ENCODE data around the gene PACRG. TPM values are rescaled to one million over a fixed set of nuclear protein-coding genes. Genes with fewer than 3 reads are reported as not detected.

PACRG gene
- total and polyA plus RNA-seq, 12 donors = 2.1 to 34.6 (median 10.0) TPM

DNA sequence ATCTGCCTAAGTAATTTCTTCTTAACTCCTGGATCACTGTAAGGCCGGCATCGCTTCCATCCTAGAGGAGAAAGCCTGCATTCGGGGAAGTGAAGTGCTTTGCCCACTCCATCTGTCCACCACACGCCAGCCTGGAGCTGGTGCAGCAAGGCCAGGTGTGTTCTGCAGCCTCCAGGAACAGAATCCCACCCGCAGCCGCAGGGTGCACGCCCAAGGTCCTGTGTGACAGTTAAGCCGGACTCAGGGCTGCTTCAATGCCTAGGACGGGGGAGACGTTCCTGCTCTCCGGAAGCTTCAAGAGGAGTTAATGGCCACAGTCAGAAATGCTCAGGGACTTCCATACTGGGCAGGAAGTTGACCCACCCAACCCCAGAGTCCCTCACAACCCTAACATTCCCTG lies 600.6 kb downstream of the PACRG start:
- WGBS, 2 donors = 81 to 85% methylated on average over 11 of the region's 11 CpGs
- H3K4me3 ChIP-seq = no peak overlapping the region
- TF ChIP-seq, protein P1, sequence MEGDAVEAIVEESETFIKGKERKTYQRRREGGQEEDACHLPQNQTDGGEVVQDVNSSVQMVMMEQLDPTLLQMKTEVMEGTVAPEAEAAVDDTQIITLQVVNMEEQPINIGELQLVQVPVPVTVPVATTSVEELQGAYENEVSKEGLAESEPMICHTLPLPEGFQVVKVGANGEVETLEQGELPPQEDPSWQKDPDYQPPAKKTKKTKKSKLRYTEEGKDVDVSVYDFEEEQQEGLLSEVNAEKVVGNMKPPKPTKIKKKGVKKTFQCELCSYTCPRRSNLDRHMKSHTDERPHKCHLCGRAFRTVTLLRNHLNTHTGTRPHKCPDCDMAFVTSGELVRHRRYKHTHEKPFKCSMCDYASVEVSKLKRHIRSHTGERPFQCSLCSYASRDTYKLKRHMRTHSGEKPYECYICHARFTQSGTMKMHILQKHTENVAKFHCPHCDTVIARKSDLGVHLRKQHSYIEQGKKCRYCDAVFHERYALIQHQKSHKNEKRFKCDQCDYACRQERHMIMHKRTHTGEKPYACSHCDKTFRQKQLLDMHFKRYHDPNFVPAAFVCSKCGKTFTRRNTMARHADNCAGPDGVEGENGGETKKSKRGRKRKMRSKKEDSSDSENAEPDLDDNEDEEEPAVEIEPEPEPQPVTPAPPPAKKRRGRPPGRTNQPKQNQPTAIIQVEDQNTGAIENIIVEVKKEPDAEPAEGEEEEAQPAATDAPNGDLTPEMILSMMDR (IDR thresholded peaks at IDR 0.05) = no peak
- no peaks in the 10 kb centered on the region for H3K27me3 ChIP-seq
- intact Hi-C loops (cut with DNase I) = loop anchor here in 1 of 10 donors (10.0 kb wide), 1 partner anchor 144 kb away; no protein-coding TSS in a partner anchor
- peaks cover 0 to 37% (median 27%) of the 10 kb centered on the region in 9 donors for H3K4me1 ChIP-seq
- no peaks in the 10 kb centered on the region for H3K9me3 ChIP-seq
- no peak overlapping the region for H3K27ac ChIP-seq
- no peak for DNase-seq
- no peak for ATAC-seq
- H3K36me3 ChIP-seq = no peaks in the 10 kb centered on the region

DNA sequence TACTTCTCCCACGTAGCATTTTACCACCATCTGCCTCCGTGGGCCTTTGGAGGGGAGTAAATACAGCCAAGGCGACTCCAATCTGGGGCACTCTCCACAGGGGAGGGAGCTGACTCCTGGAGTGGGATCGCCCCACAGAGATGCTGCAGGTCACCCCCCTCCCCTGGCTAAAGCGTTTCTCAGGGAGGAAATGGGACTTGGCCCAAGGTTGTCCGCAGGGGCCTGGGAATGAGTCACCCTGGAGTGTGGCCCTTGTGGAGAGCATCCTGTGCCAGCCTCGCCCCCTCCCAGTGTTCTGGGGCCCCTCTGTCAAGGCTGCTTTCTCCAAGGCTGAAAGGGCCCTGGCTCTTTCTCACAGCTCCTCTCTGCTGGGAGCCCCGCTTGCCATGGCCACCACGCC lies 602.2 kb downstream of the PACRG start:
- WGBS, 2 donors = 76 to 80% methylated on average over 9 of the region's 9 CpGs
- intact Hi-C loops (cut with DNase I) = loop anchor here in 6 of 10 donors (10.0 kb wide), 5 partner anchors 145 to 775 kb away; no protein-coding TSS in a partner anchor
- no peaks in the 10 kb centered on the region for H3K27me3 ChIP-seq
- no peaks in the 10 kb centered on the region for H3K9me3 ChIP-seq
- ATAC-seq = no peak
- no peaks in the 10 kb centered on the region for H3K36me3 ChIP-seq
- no peak overlapping the region for H3K4me3 ChIP-seq
- DNase-seq = no peak
- TF ChIP-seq, protein P1 (IDR thresholded peaks at IDR 0.05) = no peak
- H3K27ac ChIP-seq = no peak overlapping the region
- H3K4me1 ChIP-seq = peaks cover under 1 to 48% (median 36%) of the 10 kb centered on the region in 9 donors

DNA sequence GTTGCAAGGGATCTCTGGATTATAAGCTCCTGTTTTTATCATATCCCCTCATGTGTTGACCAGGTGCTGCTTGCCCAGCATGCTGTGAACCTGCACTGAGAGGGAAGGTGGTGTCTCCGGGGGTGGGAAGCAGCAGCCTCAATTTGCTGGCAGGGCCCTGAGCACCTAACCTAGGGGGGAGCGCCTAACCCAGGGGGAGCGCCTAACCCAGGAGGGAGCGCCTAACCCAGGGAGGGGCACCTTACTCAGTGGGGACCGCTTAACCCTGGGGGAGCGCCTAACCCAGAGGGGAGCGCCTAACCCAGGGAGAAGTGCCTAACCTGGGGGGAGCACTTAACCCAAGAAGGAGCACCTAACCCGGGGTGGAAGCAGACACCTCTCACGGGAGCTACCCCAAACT lies 603.5 kb downstream of the PACRG start:
- H3K36me3 ChIP-seq = no peaks in the 10 kb centered on the region
- TF ChIP-seq, protein P1 (IDR thresholded peaks at IDR 0.05) = no peak
- H3K4me1 ChIP-seq = peaks cover 13 to 55% (median 43%) of the 10 kb centered on the region in 9 donors
- no peak overlapping the region for H3K27ac ChIP-seq
- no peaks in the 10 kb centered on the region for H3K27me3 ChIP-seq
- ATAC-seq (no peak), DNase-seq (no peak)
- intact Hi-C loops (cut with DNase I) = loop anchor here in 5 of 10 donors (10.0 kb wide), 5 partner anchors 146 to 774 kb away; no protein-coding TSS in a partner anchor
- 83 to 93% methylated on average over 9 of the region's 9 CpGs for WGBS, 2 donors
- H3K9me3 ChIP-seq = no peaks in the 10 kb centered on the region
- H3K4me3 ChIP-seq = no peak overlapping the region

DNA sequence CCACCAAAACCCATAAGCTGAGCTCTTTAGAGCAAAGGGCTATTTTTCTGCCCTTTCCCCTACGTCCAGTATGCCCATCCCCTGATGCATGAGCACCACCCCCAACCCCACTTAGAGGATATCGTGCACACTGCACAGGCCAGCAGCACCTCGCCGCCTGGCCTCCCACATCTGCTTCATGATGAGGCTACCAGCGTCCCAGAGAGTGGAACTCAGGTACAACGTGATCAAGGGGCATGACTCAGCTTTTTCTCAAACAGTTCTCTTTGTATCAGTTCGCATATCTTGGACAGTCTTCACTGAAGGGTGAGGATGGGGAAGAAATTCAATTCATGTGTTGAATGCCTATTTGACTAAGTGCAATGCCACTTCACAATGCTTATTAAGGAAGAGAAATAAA lies 604.8 kb downstream of the PACRG start:
- Histone ChIP-seq H3K4me3 (no peak overlapping the region), H3K36me3 (no peaks in the 10 kb centered on the region), H3K27me3 (no peaks in the 10 kb centered on the region), H3K9me3 (no peaks in the 10 kb centered on the region), H3K27ac (no peak overlapping the region), H3K4me1 (peaks cover 15 to 66% (median 48%) of the 10 kb centered on the region in 9 donors)
- TF ChIP-seq, protein P1 (IDR thresholded peaks at IDR 0.05) = no peak
- DNase-seq (no peak), ATAC-seq (no peak)
- intact Hi-C loops (cut with DNase I) = loop anchor here in 5 of 10 donors (10.0 kb wide), 5 partner anchors 148 to 772 kb away; no protein-coding TSS in a partner anchor
- 88 to 95% methylated on average over 7 of the region's 7 CpGs for WGBS, 2 donors

All from heart right ventricle (tissue), 16 donors.